Activated CD4-positive, alpha-beta T cell treated with anti-CD3 and anti-CD28 coated beads for 1 hour (primary cell): Measurements from ENCODE around the gene HEYL.

Experiments used
- DNase-seq: peaks from one replicate; pipeline ENCODE4 v3.0.0-alpha.2; 2020

The HEYL gene

DNA sequence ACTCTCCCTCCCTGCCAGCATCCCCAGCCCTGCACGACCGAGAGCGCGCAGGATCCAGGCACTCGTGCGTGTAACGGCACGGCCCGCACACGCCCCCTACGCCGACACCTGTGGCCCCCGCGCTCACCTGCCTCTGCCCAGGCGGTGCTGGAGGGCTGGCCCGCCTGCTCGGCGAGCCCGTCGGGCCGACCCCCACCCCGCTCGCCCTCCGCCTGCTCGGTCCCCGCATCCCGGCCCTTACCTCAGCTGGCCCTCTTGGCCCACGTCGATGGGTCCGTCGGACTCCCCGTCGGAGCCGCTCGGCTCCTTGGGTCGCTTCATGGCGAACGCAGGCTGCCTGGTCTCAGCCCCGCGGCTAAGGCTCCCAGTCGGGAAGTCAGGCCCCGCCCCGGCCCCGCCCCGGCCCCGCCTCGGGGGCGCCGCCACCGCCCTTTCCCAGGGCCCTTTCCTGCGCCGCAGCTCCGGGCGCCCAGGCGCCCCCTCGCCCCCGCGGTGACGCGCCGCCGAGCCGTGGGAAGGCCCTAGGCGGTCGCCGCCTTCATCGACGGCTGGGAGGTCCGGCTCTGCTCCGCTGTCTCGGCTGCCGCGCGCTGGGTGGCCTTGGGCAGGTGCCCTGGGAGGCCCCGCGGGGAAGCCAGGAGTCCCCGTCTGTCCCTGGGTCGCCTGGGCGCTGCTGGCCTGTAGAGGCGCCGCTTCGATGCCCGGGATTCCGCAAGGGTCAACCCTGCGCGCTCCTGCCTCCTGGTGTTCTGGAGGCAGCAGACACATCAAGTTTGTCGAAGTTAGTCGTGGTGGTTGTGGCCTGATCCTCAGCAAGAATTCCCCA, at the start of gene HEYL:
Gene HEYL, minus strand, starts transcription at position 339 of the 826 bp plus-strand sequence. Its CDS starts 18 bp downstream, at position 321.
- DNase-seq: peak; percentile 49

DNA sequence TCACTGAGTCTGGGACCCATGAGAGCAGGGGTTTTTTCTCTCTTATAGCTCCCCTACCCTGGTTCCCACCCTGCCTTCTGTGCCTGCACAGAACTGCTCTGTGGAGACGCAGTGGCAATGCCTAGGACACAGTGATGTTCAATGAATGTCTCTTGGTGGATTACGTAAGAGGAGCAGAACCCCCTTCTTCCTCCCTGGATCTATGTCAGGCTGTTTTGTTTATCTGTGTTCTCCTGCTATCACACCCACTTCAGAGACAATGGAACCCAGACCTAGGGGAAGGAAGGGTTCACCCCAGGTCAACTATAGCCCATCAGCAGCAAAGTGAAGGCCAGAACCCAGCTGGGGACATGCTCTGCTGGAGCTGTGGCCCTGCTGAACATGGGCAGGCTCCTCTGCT, 49.8 kb upstream of the HEYL start:
- no peak for DNase-seq

- DNase-seq: no peak
These were observed 49.3 kb upstream of the HEYL start for GRCh38 chr1:39688706-39689105.

GRCh38 chr1:39687243-39687642, 47.8 kb upstream of the HEYL start:
- DNase-seq: no peak

DNA sequence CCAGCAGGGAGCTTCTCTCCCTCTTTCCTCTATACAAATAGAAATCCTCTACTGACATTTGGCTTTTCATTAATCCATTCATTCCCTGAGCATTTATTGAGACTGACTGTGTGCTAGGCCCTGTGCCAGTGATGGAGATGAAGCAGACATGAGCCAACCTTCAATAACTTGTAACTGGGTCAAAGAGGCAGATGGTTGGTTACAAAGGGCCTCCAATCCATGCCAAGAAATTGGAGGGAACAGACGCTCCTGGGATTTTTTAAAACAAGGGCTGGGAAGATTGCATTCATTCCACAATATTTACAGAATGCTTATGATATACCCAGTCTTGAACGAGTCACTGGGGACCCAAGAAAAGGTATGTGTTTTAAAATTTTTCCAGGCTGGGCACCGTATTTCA, 45.6 kb upstream of the HEYL start:
- no peak for DNase-seq

DNA sequence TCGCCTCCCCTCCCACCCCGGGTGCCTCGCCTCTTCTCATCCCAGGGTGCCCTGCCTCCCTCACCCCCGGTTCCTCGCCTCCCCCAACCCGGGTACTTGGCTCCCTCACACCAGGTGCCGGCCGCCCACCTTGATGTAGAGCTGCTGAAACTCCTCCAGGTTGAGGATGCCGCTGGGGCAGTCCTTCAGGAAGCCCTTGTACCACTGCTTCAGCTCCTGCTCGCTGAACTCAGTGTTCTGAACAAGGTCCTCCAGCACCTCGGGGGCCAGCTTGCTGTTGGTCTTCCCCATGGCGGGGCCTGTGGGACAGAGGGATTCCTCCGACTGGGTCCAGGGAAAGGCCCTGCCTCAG, 44.8 kb upstream of the HEYL start:
- DNase-seq: no peak

DNA sequence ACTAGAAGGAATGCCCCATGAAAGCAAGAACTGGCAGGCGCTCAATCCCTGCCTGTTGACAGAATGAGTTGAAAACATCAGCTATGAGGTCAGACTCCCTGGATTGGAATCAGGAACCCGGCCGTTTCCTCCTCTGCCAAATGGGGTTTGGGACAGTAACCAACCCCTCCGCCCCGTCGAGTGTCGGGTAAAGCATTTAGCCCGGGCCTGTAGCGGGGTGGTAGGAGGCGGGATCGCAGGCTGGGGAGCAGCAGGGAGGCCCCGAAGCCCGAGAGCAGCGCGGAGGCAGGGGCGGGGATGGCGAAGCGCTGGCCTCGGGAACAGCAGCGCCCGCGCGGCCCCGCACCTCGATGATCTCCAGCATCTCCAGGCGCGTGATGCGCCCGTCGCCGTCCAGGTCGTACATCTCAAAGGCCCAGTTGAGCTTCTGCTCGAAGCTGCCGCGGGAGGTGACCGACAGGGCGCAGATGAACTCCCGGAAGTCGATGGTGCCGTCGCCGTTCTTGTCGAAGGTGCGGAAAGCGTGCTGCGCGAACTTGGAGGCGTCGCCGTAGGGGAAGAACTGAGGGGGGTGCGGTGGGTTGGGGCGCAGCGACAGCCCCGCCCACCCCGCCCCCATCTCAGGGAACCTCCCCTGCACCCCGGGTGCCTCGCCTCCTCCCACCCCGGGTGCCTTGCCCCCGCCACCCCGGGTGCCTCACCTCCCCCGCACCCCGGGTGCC, 44.3 kb upstream of the HEYL start:
- DNase-seq: peak; percentile 37

- DNase-seq: no peak
These were observed 42.6 kb upstream of the HEYL start for GRCh38 chr1:39681999-39682398.

DNA sequence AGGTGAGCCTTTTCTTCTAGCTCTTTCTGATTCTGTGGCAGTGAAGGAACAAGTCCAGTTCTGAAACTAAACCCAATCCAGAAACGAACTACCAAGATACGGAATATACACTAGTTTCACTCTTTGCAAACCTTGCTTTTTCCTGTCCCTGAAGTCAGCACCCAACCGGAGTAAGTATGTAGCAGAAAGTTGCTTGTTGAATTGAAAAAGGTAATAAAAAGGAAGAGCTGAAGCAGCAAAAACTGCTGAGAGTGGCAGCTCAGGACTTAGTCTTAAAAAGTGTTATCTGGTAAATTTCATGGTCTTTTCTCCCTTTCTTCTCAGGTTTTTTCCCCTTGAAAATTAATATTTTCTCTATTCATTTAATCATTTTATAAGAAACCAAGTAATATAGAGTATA, 41.9 kb upstream of the HEYL start:
- DNase-seq: no peak

DNA sequence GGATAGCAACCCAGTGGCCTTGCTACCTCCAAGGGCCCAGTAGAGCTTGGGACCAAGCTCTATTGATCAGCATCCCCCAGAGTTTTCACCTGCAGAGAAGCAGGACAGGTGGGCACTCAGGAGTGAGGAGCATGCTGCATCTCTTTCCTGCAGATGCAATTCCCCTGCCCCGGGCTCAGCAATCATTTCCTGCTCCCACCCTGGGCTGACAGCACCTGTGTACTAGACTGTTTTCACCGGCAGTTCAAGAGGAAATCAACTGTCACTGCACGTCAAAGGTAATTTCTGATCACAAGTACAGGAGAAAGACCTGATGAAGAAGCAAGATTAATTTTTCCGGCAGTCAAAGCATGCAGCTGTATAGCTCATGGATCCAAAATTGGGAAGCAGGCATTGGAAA, 41.3 kb upstream of the HEYL start:
- no peak for DNase-seq

- DNase-seq: no peak
These were observed 40.4 kb upstream of the HEYL start for GRCh38 chr1:39679821-39680220.

DNA sequence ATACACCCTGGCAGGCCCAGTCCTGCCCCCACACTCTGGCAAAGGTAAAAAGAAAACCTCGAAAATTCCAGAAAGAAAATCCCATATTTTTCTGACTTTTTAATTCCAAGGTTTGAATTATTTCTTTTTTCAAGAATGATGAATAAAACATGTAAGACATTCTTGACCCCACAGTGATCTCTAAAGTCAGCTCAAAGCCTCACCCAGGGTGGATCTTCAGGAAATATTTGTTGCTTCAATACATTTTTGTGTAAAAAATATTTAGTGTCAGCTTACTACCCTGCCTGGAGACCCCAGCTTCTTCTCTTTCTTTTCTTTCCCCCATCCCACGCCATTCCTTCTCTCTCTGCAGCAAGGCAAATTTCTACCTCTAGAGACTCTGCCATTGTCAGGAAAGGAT, 39.4 kb upstream of the HEYL start:
- DNase-seq: no peak

GRCh38 chr1:39677645-39678044, 38.2 kb upstream of the HEYL start:
- DNase-seq: no peak

DNA sequence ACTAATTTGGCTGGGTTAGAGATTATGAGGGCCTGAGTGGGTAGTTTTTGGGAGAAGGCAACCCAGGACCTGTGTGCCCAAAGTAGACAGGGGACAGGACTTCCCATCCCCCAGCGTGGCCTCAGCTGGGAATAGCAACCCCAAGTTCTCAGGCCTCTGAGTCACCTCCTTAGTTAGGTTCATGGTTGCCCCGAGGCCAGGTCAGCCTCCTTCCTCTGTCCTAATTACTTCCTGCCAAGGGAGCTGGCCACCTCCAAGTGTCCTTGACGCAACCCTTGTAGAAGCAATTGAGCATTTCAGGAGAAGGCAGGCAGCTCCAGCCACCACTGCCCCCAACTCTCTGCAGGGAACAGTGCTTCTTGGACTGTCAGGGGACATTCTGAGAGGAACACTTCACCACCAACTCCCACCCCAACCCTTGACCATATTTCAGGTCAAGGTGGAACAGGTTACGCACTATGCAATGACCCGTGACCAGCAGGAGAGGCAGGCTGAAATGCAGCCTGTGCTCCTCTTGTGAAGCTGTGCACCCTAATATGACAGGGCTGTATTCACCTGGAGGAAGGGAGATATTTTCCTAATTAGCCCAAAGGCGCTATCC, 37.6 kb upstream of the HEYL start:
- DNase-seq: no peak

GRCh38 chr1:39675220-39675619, 35.8 kb upstream of the HEYL start:
- DNase-seq: no peak

GRCh38 chr1:39673215-39673614, 33.8 kb upstream of the HEYL start:
- no peak for DNase-seq

GRCh38 chr1:39672551-39672947, 33.1 kb upstream of the HEYL start:
- DNase-seq: no peak

DNA sequence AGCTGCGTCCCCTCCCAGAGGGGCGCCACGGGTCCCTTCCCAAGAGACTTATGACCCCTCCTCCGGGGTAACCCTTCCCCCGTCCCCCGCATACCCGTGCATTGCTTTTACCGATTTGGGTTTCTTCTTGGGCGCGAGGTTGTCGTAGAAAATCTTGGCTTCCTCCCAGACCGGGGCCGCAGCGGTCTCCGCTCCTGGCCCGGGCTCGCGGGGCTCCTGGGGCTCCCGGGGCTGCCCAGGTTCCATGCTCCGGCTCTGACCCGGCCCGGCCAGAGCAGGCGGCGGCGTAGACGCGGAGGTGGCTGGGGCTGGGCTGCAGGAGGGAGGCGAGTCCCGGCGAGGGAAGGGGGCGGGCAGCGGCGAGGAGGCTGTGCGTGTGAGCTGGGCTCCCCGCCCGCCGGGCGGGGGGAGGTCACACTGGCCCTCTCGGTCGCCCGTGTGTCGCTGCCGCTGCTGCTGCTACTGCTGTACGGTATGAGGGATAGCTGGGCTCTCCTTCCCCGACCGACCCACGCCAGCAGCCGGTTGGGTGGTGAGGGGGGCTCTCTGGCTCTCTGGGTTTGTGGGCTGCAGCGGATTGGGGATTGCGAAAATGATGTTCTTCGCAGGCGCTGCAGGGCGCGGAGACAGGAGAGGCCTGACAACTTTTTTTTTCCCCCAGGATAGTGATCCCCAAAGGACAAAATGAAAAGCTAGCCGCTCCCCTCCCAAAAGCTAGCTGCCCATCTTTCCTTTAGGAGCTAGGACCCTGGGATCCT, 32.5 kb upstream of the HEYL start, which contains the start of gene NT5C1A:
Gene NT5C1A, minus strand, starts transcription at position 315 of the 758 bp plus-strand sequence. Its CDS starts 69 bp downstream, at position 246.
- no peak for DNase-seq

DNA sequence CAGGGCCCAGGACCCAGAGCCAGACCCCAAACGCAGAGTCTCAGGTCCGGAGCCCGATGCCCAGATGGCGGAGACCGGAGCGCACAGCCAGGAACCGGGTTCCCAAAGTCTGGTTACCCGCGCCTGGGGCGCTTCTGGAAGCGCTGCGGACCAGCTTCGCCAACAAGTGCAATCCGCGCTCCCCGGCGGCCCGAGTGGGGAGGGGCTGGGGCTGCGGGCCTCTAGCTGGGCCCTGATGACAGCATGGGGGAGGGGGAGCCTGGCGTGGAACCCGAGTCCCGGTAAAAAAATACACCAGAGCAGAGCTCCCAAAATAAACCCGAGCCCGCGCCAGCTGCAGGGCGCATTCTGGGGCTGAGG, 32.0 kb upstream of the HEYL start:
- no peak for DNase-seq

- no peak for DNase-seq
These were observed 31.2 kb upstream of the HEYL start for GRCh38 chr1:39670689-39671088.

- no peak for DNase-seq
These were observed 29.5 kb upstream of the HEYL start for GRCh38 chr1:39668894-39669293.

GRCh38 chr1:39668111-39668510, 28.7 kb upstream of the HEYL start:
- DNase-seq: no peak

GRCh38 chr1:39666772-39667171, 27.3 kb upstream of the HEYL start:
- no peak for DNase-seq
